Measurements from ENCODE around the gene DOCK8.

Gene DOCK8

DNA sequence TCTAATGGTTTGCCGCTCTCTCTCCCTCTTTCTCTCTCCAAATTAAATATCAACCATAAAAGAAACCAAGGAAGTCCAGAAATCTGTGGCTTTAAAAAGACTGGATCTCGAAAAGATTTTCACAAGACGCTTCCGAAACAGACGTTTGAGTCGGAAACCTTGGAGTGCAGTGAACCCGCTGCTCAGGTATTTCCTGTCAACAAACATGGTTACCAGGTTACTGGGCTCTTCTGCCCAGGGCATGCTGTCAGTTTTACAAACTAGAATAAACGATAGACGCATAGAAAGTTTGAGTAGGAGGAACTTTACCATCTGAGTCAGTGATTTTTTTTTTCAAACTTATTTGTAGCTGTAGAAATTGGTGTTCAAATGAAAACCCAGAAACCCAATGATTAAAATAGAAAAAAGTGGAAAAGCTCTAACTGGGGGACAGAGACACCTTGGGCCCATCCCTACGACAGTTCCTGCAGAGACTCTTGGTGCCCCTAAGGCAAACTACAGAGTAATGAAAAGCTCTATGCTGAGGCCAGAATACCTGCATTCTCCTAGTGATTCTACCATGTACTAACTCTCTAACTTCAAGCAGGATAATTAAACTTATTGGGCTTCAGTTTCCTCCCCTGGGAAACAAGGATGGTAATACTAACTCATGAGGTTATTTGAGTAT is 90.0 kb downstream of the DOCK8 start:
- no peak for ATAC-seq
- TF ChIP-seq ZC3H10 (CRISPR knock-in tag; IDR thresholded peaks at IDR 0.05): no peak
- TF ChIP-seq ZFP3 (CRISPR knock-in tag; IDR thresholded peaks at IDR 0.05): no peak
- TF ChIP-seq PPARA (CRISPR knock-in tag; IDR thresholded peaks at IDR 0.05; ENCODE audit: borderline replicate concordance): no peak
- no peak for TF ChIP-seq TCF4 (CRISPR knock-in tag; IDR thresholded peaks at IDR 0.05; ENCODE audit: borderline replicate concordance)
- TF ChIP-seq ZFP30 (CRISPR knock-in tag; IDR thresholded peaks at IDR 0.05): no peak
- TF ChIP-seq, protein P1, sequence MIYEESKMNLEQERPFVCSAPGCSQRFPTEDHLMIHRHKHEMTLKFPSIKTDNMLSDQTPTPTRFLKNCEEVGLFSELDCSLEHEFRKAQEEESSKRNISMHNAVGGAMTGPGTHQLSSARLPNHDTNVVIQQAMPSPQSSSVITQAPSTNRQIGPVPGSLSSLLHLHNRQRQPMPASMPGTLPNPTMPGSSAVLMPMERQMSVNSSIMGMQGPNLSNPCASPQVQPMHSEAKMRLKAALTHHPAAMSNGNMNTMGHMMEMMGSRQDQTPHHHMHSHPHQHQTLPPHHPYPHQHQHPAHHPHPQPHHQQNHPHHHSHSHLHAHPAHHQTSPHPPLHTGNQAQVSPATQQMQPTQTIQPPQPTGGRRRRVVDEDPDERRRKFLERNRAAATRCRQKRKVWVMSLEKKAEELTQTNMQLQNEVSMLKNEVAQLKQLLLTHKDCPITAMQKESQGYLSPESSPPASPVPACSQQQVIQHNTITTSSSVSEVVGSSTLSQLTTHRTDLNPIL (CRISPR knock-in tag; IDR thresholded peaks at IDR 0.05; ENCODE audit: low read depth): no peak
- no peak for TF ChIP-seq OSR1 (CRISPR knock-in tag; IDR thresholded peaks at IDR 0.05)
- TF ChIP-seq, protein P2, sequence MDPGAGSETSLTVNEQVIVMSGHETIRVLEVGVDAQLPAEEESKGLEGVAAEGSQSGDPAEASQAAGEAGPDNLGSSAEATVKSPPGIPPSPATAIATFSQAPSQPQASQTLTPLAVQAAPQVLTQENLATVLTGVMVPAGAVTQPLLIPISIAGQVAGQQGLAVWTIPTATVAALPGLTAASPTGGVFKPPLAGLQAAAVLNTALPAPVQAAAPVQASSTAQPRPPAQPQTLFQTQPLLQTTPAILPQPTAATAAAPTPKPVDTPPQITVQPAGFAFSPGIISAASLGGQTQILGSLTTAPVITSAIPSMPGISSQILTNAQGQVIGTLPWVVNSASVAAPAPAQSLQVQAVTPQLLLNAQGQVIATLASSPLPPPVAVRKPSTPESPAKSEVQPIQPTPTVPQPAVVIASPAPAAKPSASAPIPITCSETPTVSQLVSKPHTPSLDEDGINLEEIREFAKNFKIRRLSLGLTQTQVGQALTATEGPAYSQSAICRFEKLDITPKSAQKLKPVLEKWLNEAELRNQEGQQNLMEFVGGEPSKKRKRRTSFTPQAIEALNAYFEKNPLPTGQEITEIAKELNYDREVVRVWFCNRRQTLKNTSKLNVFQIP (CRISPR knock-in tag; IDR thresholded peaks at IDR 0.05; ENCODE audit: borderline replicate concordance, low read depth): no peak
- no peak for TF ChIP-seq ESRRG (CRISPR knock-in tag; IDR thresholded peaks at IDR 0.05)

DNA sequence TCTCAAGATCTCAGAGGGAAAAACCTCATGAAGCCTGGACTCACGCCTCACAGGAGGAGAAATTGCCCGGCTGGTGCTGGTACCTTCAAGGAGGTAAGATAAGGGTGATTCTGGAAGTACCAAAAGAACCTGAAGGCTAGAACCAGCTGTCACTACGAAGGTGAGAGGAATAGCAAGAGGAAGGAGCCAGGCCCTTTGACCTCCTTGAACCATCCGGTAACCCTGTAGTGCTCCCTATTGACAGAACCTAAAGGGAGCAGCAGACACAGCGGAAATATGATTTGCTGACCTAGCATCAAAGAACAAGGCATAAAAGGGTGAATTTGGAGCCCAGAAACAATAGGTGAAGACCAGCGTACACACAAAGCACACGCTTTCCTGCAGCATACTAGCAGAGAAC is 92.2 kb downstream of the DOCK8 start:
- TF ChIP-seq SNAI2 (CRISPR knock-in tag; IDR thresholded peaks at IDR 0.05): no peak
- no peak for TF ChIP-seq ISL1 (CRISPR knock-in tag; IDR thresholded peaks at IDR 0.05)
- no peak for TF ChIP-seq CSDC2 (CRISPR knock-in tag; IDR thresholded peaks at IDR 0.05)
- no peak for TF ChIP-seq RARB (CRISPR knock-in tag; IDR thresholded peaks at IDR 0.05)
- TF ChIP-seq ESRRG (CRISPR knock-in tag; IDR thresholded peaks at IDR 0.05): no peak
- TF ChIP-seq TOX (CRISPR knock-in tag; IDR thresholded peaks at IDR 0.05; ENCODE audit: borderline replicate concordance): no peak
- TF ChIP-seq, protein P3, sequence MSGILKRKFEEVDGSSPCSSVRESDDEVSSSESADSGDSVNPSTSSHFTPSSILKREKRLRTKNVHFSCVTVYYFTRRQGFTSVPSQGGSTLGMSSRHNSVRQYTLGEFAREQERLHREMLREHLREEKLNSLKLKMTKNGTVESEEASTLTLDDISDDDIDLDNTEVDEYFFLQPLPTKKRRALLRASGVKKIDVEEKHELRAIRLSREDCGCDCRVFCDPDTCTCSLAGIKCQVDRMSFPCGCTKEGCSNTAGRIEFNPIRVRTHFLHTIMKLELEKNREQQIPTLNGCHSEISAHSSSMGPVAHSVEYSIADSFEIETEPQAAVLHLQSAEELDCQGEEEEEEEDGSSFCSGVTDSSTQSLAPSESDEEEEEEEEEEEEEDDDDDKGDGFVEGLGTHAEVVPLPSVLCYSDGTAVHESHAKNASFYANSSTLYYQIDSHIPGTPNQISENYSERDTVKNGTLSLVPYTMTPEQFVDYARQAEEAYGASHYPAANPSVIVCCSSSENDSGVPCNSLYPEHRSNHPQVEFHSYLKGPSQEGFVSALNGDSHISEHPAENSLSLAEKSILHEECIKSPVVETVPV (CRISPR knock-in tag; IDR thresholded peaks at IDR 0.05): no peak
- ATAC-seq: no peak

DNA sequence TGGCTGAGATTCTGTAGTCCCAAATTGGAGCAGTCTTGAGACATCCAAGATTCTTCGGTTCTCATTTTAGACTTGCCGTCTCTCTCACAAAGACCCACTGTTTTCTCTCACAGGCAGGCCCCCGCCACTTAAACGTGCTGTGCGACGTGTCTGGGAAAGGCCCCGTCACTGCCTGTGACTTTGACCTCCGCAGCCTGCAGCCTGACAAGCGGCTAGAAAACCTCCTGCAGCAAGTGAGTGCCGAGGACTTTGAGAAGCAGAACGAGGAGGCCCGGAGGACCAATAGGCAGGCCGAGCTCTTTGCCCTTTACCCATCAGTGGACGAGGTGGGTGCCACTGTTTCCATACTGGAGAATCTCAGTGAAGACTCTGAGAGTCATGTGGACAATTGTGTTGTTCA is 97.2 kb downstream of the DOCK8 start:
- TF ChIP-seq, protein P4, sequence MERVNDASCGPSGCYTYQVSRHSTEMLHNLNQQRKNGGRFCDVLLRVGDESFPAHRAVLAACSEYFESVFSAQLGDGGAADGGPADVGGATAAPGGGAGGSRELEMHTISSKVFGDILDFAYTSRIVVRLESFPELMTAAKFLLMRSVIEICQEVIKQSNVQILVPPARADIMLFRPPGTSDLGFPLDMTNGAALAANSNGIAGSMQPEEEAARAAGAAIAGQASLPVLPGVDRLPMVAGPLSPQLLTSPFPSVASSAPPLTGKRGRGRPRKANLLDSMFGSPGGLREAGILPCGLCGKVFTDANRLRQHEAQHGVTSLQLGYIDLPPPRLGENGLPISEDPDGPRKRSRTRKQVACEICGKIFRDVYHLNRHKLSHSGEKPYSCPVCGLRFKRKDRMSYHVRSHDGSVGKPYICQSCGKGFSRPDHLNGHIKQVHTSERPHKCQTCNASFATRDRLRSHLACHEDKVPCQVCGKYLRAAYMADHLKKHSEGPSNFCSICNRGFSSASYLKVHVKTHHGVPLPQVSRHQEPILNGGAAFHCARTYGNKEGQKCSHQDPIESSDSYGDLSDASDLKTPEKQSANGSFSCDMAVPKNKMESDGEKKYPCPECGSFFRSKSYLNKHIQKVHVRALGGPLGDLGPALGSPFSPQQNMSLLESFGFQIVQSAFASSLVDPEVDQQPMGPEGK (CRISPR knock-in tag; IDR thresholded peaks at IDR 0.05; ENCODE audit: borderline replicate concordance): no peak
- TF ChIP-seq OSR1 (CRISPR knock-in tag; IDR thresholded peaks at IDR 0.05) (no peak), ZNF70 (CRISPR knock-in tag; IDR thresholded peaks at IDR 0.05) (no peak), ZC3H10 (CRISPR knock-in tag; IDR thresholded peaks at IDR 0.05) (no peak), ESRRG (CRISPR knock-in tag; IDR thresholded peaks at IDR 0.05) (no peak), PPARA (CRISPR knock-in tag; IDR thresholded peaks at IDR 0.05; ENCODE audit: borderline replicate concordance) (no peak), ZNF565 (CRISPR knock-in tag; conservative IDR thresholded peaks at IDR 0.05; ENCODE audit: low read depth) (no peak), CSDC2 (CRISPR knock-in tag; IDR thresholded peaks at IDR 0.05) (no peak), ZFP30 (CRISPR knock-in tag; IDR thresholded peaks at IDR 0.05) (no peak), TOX (CRISPR knock-in tag; IDR thresholded peaks at IDR 0.05; ENCODE audit: borderline replicate concordance) (no peak)
- TF ChIP-seq, protein P2 (CRISPR knock-in tag; IDR thresholded peaks at IDR 0.05; ENCODE audit: borderline replicate concordance, low read depth): no peak
- TF ChIP-seq, protein P3 (CRISPR knock-in tag; IDR thresholded peaks at IDR 0.05): no peak
- TF ChIP-seq, protein P1 (CRISPR knock-in tag; IDR thresholded peaks at IDR 0.05; ENCODE audit: low read depth): no peak
- no peak for ATAC-seq

Data from SK-N-SH treated with all-trans-retinoic acid at 6 μM for 48 hours (cell line).